Prostate gland (tissue), 2 donors: Measurements from ENCODE around the gene PDE4D. TPM values are rescaled to one million over a fixed set of nuclear protein-coding genes. Genes with fewer than 3 reads are reported as not detected.

Source experiments
- DNase-seq: peaks from one replicate; pipeline ENCODE4 v3.0.0-alpha.2; 2019; ENCODE audit warnings: low spot score
- H3K27ac ChIP-seq, 2 donors: fragments of 200-600 bp; sonication (generic); 2 replicates each; pipeline ENCODE4 v1.5.1; 2017 to 2019
- H3K27me3 ChIP-seq: fragments of 200-600 bp; sonication (generic); replicated peaks from 2 replicates; pipeline ENCODE4 v1.5.1; 2019; ENCODE audit not compliant: insufficient read depth
- H3K36me3 ChIP-seq, 2 donors: fragments of 200-600 bp; sonication (generic); 1 replicate in 1 of 2; 2 replicates in 1 of 2; pipeline versions ENCODE4 v1.5.1 to v1.8.1; 2017 to 2019
- H3K4me1 ChIP-seq: fragments of 200-600 bp; sonication (generic); replicated peaks from 2 replicates; pipeline ENCODE4 v1.5.1; 2019
- H3K4me3 ChIP-seq, 2 donors: fragments of 200-600 bp; sonication (generic); 2 replicates each; pipeline ENCODE4 v1.5.1; 2017 to 2019
- H3K9me3 ChIP-seq: fragments of 200-600 bp; sonication (generic); 2 replicates; pipeline ENCODE4 v1.5.1; 2017
- POLR2A ChIP-seq: fragments of 450-650 bp; IDR thresholded peaks from one replicate; pipeline ENCODE4 v1.6.1; 2016; ENCODE audit warnings: antibody characterized with exemption, mild to moderate bottlenecking
- POLR2AphosphoS5 ChIP-seq: sonication (generic); formaldehyde crosslinking; IDR thresholded peaks from one replicate; pipeline ENCODE4 v1.6.1; 2017; ENCODE audit warnings: antibody characterized with exemption
- WGBS: methylation state at CpG from one replicate; pipeline ENCODE4 v1.1.5; 2018; 5-methylcytosine and 5-hydroxymethylcytosine counted together
- intact Hi-C: fragments of 100-400 bp; cut with DNase I; formaldehyde crosslinking; loops from one replicate; pipeline ENCODE4 v1.14.2; 2022
- total RNA-seq, 2 donors: library from RNA; depleted of rRNA; stranded (reverse); fragments of >200 nt; gene quantifications; one replicate each; pipeline ENCODE4 v1.1.0, GENCODE V29; 2016
- TF ChIP-seq, protein P1 (sequence below), 4 experiments: fragments of 200-600 bp in 2 of 4; fragments of 450-650 bp in 2 of 4; sonication (generic) in 2 of 4; IDR thresholded peaks; 1 replicate in 3 of 4; 2 replicates in 1 of 4; pipeline ENCODE4 v1.5.1; 2016 to 2019; ENCODE audit warnings: antibody characterized with exemption in 4 of 4, mild to moderate bottlenecking in 2 of 4, moderate library complexity in 2 of 4

Gene PDE4D
- total RNA-seq, 2 donors from 2014 or later, result 64.2 to 75.6 TPM

DNA sequence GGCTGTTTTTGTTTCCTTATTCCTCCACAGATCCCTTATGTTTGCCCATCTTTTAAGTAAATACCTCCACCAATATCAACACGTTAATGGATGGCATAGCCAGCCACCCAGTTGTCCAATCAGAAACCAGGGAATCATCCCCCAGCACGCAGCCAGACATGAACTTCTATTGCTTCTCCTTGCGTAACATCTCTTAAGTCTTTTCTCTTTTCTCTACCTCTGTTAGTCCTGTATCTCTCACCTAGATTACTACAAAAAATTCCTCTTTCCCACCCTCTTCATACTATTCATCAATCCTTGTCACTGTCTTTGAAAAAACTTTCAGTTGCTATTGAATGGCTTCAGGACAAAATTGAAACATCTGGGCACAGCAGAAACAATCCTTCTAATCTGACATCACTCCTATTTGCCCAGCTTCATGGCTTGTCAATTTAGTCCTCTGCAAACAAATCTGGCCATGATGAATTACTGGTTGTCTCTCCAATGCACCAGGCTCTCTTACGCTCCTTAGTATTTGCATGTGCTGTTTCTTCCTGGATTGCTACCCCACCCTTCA, 961.4 kb downstream of the PDE4D start:
- intact Hi-C loops, result no loop called here
- TF ChIP-seq POLR2A (no peak), POLR2AphosphoS5 (no peak)
- TF ChIP-seq, protein P1, sequence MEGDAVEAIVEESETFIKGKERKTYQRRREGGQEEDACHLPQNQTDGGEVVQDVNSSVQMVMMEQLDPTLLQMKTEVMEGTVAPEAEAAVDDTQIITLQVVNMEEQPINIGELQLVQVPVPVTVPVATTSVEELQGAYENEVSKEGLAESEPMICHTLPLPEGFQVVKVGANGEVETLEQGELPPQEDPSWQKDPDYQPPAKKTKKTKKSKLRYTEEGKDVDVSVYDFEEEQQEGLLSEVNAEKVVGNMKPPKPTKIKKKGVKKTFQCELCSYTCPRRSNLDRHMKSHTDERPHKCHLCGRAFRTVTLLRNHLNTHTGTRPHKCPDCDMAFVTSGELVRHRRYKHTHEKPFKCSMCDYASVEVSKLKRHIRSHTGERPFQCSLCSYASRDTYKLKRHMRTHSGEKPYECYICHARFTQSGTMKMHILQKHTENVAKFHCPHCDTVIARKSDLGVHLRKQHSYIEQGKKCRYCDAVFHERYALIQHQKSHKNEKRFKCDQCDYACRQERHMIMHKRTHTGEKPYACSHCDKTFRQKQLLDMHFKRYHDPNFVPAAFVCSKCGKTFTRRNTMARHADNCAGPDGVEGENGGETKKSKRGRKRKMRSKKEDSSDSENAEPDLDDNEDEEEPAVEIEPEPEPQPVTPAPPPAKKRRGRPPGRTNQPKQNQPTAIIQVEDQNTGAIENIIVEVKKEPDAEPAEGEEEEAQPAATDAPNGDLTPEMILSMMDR (IDR thresholded peaks at IDR 0.05), result no peak
- no peaks in the 10 kb centered on the region for H3K27me3 ChIP-seq

DNA sequence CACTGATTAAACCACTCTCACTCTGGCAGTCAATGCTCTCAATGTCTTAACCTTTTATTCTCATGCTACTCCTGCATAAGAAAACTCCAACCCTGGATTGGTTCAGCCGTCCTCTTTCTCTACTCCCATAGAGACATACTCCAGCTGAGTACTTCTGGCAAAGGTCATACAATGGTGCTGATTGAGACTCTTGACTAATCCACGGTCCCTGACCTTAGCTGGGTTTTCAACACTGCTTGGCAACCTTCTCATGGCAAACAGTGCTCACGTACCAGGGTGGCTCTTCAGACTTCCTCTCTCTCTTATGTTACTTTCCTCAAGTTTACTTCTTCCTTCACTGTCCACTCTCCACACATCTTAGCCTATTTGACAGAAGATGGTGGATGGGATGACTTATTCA, 963.0 kb downstream of the PDE4D start:
- no peak for DNase-seq
- no peak overlapping the region for H3K27ac ChIP-seq
- intact Hi-C loops, result no loop called here
- 97% methylated on average over 3 of the region's 3 CpGs for WGBS
- no peaks in the 10 kb centered on the region for H3K36me3 ChIP-seq
- H3K27me3 ChIP-seq, result no peaks in the 10 kb centered on the region
- no peaks in the 10 kb centered on the region for H3K9me3 ChIP-seq
- no peaks in the 10 kb centered on the region for H3K4me1 ChIP-seq
- TF ChIP-seq POLR2AphosphoS5 (no peak), POLR2A (no peak)
- TF ChIP-seq, protein P1 (IDR thresholded peaks at IDR 0.05), result no peak
- H3K4me3 ChIP-seq, result no peak overlapping the region

More for the DNA sequence above, 961.4 kb downstream of the PDE4D start:
- WGBS, result 66% methylated on average over 4 of the region's 4 CpGs
- Histone ChIP-seq H3K4me1 (no peaks in the 10 kb centered on the region), H3K36me3 (no peaks in the 10 kb centered on the region), H3K4me3 (no peak overlapping the region), H3K9me3 (no peaks in the 10 kb centered on the region), H3K27ac (no peak overlapping the region)
- no peak for DNase-seq

- 96% methylated on average over 1 of the region's 1 CpG for WGBS
- Histone ChIP-seq H3K36me3 (no peaks in the 10 kb centered on the region), H3K9me3 (no peaks in the 10 kb centered on the region), H3K4me1 (no peaks in the 10 kb centered on the region), H3K27me3 (no peaks in the 10 kb centered on the region), H3K4me3 (no peak overlapping the region), H3K27ac (no peak overlapping the region)
- no peak for DNase-seq
- TF ChIP-seq POLR2AphosphoS5 (no peak), POLR2A (no peak)
- TF ChIP-seq, protein P1 (IDR thresholded peaks at IDR 0.05), result no peak
- intact Hi-C loops, result no loop called here
These were observed 963.8 kb downstream of the PDE4D start for GRCh38 chr5:58929726-58930125.

GRCh38 chr5:58927938-58928337, 965.6 kb downstream of the PDE4D start:
- Histone ChIP-seq H3K27ac (no peak overlapping the region), H3K4me1 (no peaks in the 10 kb centered on the region), H3K4me3 (no peak overlapping the region), H3K27me3 (no peaks in the 10 kb centered on the region), H3K9me3 (no peaks in the 10 kb centered on the region), H3K36me3 (no peaks in the 10 kb centered on the region)
- TF ChIP-seq, protein P1 (IDR thresholded peaks at IDR 0.05), result no peak
- no peak for TF ChIP-seq POLR2AphosphoS5
- TF ChIP-seq POLR2A, result no peak
- DNase-seq, result no peak
- WGBS, result 98% methylated on average over 2 of the region's 2 CpGs
- intact Hi-C loops, result no loop called here

DNA sequence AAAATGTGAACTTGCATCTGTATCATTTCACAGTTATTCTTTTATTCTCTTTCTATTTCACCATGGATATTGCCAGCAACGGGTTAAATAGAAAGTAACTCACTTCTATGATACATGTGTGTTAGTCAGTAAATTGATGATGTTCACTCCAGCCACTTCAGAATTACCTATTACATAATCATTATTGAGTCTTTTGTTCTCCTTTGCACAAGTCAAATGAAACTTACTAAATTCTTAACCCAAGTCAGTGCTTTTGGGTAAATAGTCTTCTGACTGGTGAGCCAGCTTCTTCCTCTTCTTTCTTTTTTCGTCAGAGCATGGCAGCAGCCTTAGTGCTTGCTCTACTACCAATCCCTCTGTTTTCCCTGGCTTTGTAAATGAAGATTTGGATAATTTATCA, 966.3 kb downstream of the PDE4D start:
- intact Hi-C loops, result no loop called here
- Histone ChIP-seq H3K4me3 (no peak overlapping the region), H3K4me1 (no peaks in the 10 kb centered on the region), H3K9me3 (no peaks in the 10 kb centered on the region), H3K36me3 (no peaks in the 10 kb centered on the region), H3K27me3 (no peaks in the 10 kb centered on the region), H3K27ac (no peak overlapping the region)
- no peak for DNase-seq
- TF ChIP-seq POLR2AphosphoS5, result no peak
- TF ChIP-seq, protein P1 (IDR thresholded peaks at IDR 0.05), result no peak
- TF ChIP-seq POLR2A, result no peak
- WGBS, result 85% methylated on average over 2 of the region's 2 CpGs
